Muscle of leg (tissue), 11 donors: ENCODE measurements around the gene NSF. TPM values are rescaled to one million over a fixed set of nuclear protein-coding genes. Genes with fewer than 3 reads are reported as not detected.
"Not testable (repeated sequence)": the region's sequence is repeated elsewhere in the genome, so short reads cannot be mapped to it uniquely, and the experiment has no call there.

Experiments
- DNase-seq: peaks from one replicate; pipeline ENCODE4 v3.0.0; 2013
- H3K27ac ChIP-seq: one replicate; pipeline ENCODE4 v1.5.1; 2013; ENCODE audit warnings: mild to moderate bottlenecking, low read length, control low read depth
- H3K27me3 ChIP-seq: one replicate; pipeline ENCODE4 v1.6.1; 2013; ENCODE audit warnings: low read length; ENCODE audit not compliant: control insufficient read depth, insufficient read depth
- H3K36me3 ChIP-seq: one replicate; pipeline ENCODE4 v1.6.1; 2013; ENCODE audit warnings: low read length; ENCODE audit not compliant: control insufficient read depth, insufficient read depth
- H3K4me1 ChIP-seq: one replicate; pipeline ENCODE4 v1.6.1; 2013; ENCODE audit warnings: low read length; ENCODE audit not compliant: control insufficient read depth, insufficient read depth
- H3K4me3 ChIP-seq: one replicate; pipeline ENCODE4 v1.5.1; 2013; ENCODE audit warnings: low read length, control low read depth
- H3K9me3 ChIP-seq: replicated peaks from 2 replicates; pipeline ENCODE4 v1.6.1; 2013; ENCODE audit warnings: low read depth, low read length; ENCODE audit not compliant: control insufficient read depth
- WGBS: methylation state at CpG from one replicate; pipeline ENCODE4 v1.1.5; 2013; ENCODE audit warnings: missing lambda C conversion rate; ENCODE audit not compliant: insufficient coverage; 5-methylcytosine and 5-hydroxymethylcytosine counted together
- polyA plus RNA-seq, 8 donors: library from polyadenylated mRNA; unstranded; fragments of 120-200 nt; gene quantifications; one replicate each; pipeline versions ENCODE4 v1.2.1 to v1.2.3, GENCODE V29; 2013; ENCODE audit warnings: inconsistent platforms in 1 of 8, low replicate concordance in 1 of 8; ENCODE audit not compliant: insufficient read length in 8 of 8, insufficient read depth in 1 of 8
- total RNA-seq: library from RNA; stranded (reverse); fragments of 120-200 nt; gene quantifications from one replicate; pipeline ENCODE4 v1.2.4, GENCODE V29; 2013

NSF gene
- total and polyA plus RNA-seq, 9 donors, result 13.6 to 27.2 (median 19.1) TPM

GRCh38 chr17:46693283-46693682, 102.8 kb downstream of the NSF start:
- H3K36me3 ChIP-seq, H3K4me1 ChIP-seq, DNase-seq, H3K27me3 ChIP-seq, H3K4me3 ChIP-seq, H3K27ac ChIP-seq, H3K9me3 ChIP-seq: not testable (repeated sequence)
- no CpG with 5 or more reads among the region's 3 CpGs for WGBS

GRCh38 chr17:46696522-46696921, 106.1 kb downstream of the NSF start:
- no CpG with 5 or more reads among the region's 3 CpGs for WGBS
- not testable (repeated sequence) for H3K36me3 ChIP-seq, DNase-seq

DNA sequence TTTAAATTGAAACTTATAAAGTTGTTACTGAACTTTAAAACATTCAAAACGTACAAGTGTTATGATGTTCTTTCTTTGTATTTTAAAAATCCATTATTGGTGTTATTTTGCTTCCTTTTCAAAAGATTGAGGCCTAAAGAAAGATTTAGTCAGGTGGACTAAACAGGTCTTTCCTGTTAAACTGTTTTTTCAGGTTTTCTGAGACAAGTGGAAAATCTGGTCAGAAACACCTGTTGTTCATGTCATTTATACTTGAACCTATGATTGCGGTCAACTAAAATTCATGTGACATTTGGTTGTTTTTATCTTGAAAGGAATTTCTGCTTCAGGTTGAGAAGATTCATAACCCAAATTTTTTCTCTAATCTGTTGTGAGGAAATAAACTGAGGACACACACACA, 108.5 kb downstream of the NSF start:
- H3K4me3 ChIP-seq, H3K9me3 ChIP-seq, H3K27me3 ChIP-seq, H3K4me1 ChIP-seq, H3K27ac ChIP-seq, H3K36me3 ChIP-seq, DNase-seq: not testable (repeated sequence)
- WGBS, result no CpG with 5 or more reads among the region's 2 CpGs

More at GRCh38 chr17:46696522-46696921, 106.1 kb downstream of the NSF start:
- H3K27ac ChIP-seq, H3K4me3 ChIP-seq, H3K9me3 ChIP-seq, H3K27me3 ChIP-seq, H3K4me1 ChIP-seq: not testable (repeated sequence)

- no peaks in the 10 kb centered on the region for H3K9me3 ChIP-seq
These were observed 127.5 kb downstream of the NSF start for GRCh38 chr17:46717999-46718398.

DNA sequence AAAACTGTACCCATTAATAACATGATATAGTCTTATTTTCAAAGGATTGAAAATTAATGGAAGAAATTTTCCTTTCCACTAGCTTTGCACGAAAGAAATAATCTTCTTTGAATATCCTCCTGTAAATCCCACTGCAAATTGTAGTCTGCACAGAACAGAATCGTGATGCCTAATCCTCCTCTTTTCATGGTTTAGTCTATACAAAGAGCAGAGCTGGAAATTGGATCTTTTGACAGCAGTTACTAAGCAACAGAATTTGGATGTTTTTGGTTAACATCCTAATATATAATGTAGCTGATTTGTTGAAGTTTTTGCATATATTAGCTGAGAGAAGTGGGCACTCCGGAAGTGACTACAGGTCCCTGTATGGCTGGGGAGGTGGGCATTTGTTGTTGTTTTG, 129.4 kb downstream of the NSF start:
- DNase-seq, result no peak
- Histone ChIP-seq H3K27ac (no peak overlapping the region), H3K9me3 (no peaks in the 10 kb centered on the region), H3K4me1 (no peaks in the 10 kb centered on the region), H3K36me3 (peaks cover 10% of the 10 kb centered on the region), H3K27me3 (no peaks in the 10 kb centered on the region), H3K4me3 (no peak overlapping the region)
- WGBS, result no CpG with 5 or more reads among the region's 3 CpGs

More at GRCh38 chr17:46717999-46718398, 127.5 kb downstream of the NSF start:
- Histone ChIP-seq H3K36me3 (peaks cover 10% of the 10 kb centered on the region), H3K4me1 (no peaks in the 10 kb centered on the region), H3K4me3 (no peak overlapping the region), H3K27me3 (no peaks in the 10 kb centered on the region), H3K27ac (no peak overlapping the region)
- WGBS, result 100% methylated on average over 1 of the region's 4 CpGs
- no peak for DNase-seq

- no peak for DNase-seq
- H3K9me3 ChIP-seq, result no peaks in the 10 kb centered on the region
- no peaks in the 10 kb centered on the region for H3K4me1 ChIP-seq
- no peak overlapping the region for H3K4me3 ChIP-seq
- no peak overlapping the region for H3K27ac ChIP-seq
- no CpG with 5 or more reads among the region's 5 CpGs for WGBS
- H3K36me3 ChIP-seq, result peaks cover 10% of the 10 kb centered on the region
- no peaks in the 10 kb centered on the region for H3K27me3 ChIP-seq
These were observed 129.9 kb downstream of the NSF start for GRCh38 chr17:46720408-46720807.

- no peaks in the 10 kb centered on the region for H3K4me1 ChIP-seq
- H3K36me3 ChIP-seq, result peaks cover 12% of the 10 kb centered on the region
- no peak overlapping the region for H3K27ac ChIP-seq
- H3K4me3 ChIP-seq, result no peak overlapping the region
- 77% methylated on average over 5 of the region's 7 CpGs for WGBS
- DNase-seq, result no peak
- H3K9me3 ChIP-seq, result no peaks in the 10 kb centered on the region
- no peaks in the 10 kb centered on the region for H3K27me3 ChIP-seq
These were observed 132.3 kb downstream of the NSF start for GRCh38 chr17:46722662-46723285.

DNA sequence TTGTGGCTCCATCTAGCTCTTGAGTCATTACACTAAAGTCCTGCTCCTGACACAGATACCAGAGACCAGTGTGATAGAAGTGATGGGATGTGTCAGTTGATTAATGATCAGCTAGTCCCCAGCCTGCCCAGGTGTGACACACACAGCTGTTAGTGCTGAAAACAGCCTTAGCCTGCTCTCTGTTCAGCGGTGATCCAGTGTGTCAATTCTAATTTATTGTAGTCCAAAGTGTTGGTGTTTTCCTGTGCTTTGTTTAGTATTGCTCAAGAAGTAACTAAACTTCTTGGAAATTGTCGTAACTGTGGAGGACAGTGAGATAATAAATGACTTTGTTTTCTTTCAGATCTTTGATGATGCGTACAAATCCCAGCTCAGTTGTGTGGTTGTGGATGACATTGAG, 135.7 kb downstream of the NSF start:
- DNase-seq, result no peak
- no peak overlapping the region for H3K4me3 ChIP-seq
- H3K36me3 ChIP-seq, result peaks cover 5% of the 10 kb centered on the region
- H3K27me3 ChIP-seq, result no peaks in the 10 kb centered on the region
- no peak overlapping the region for H3K27ac ChIP-seq
- WGBS, result no CpG with 5 or more reads among the region's 3 CpGs
- H3K4me1 ChIP-seq, result no peaks in the 10 kb centered on the region
- no peaks in the 10 kb centered on the region for H3K9me3 ChIP-seq

- H3K9me3 ChIP-seq, result no peaks in the 10 kb centered on the region
- H3K27me3 ChIP-seq, result no peaks in the 10 kb centered on the region
- 100% methylated on average over 1 of the region's 4 CpGs for WGBS
- DNase-seq, result no peak
- no peaks in the 10 kb centered on the region for H3K4me1 ChIP-seq
- no peak overlapping the region for H3K27ac ChIP-seq
- no peak overlapping the region for H3K4me3 ChIP-seq
- H3K36me3 ChIP-seq, result peaks cover 6% of the 10 kb centered on the region
These were observed 137.3 kb downstream of the NSF start for GRCh38 chr17:46727572-46728348.

DNA sequence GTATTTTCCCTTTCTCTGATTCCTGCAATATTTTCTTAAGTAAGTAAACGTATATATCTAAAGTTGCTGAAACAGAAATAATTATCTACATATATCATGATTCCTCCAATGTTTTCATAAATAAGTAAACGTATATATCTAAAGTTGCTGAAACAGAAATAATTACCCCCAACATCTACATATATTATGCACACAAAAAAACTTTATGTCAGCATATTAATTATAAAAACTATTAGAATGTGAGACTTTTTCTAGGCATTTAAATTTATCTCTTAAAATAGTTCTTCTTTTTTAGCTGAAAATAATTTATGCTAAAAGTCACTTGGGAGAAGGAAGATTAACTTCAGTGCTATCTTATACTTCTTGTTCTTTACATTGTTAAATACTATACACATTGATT, 139.6 kb downstream of the NSF start:
- Histone ChIP-seq H3K27me3 (no peaks in the 10 kb centered on the region), H3K36me3 (peaks cover 8% of the 10 kb centered on the region), H3K27ac (no peak overlapping the region), H3K4me3 (no peak overlapping the region), H3K9me3 (no peaks in the 10 kb centered on the region), H3K4me1 (no peaks in the 10 kb centered on the region)
- WGBS, result no CpG with 5 or more reads among the region's 2 CpGs
- no peak for DNase-seq
